H1 (cell line): ENCODE results near the gene ZNF575. TPM values are rescaled to one million over a fixed set of nuclear protein-coding genes. Genes with fewer than 3 reads are reported as not detected.

ENCODE experiments used
- CTCF ChIA-PET: fragments of 300-600 bp; sonication (Branson Sonifier 250); formaldehyde crosslinking; loops from one replicate; lab custom pipeline; 2021; ENCODE audit not compliant: partially characterized antibody; lab: Charles Lee
- POLR2A ChIA-PET: fragments of 300-600 bp; sonication (Branson Sonifier 250); formaldehyde crosslinking; loops from one replicate; lab custom pipeline; 2021; ENCODE audit warnings: inconsistent platforms; ENCODE audit not compliant: partially characterized antibody; lab: Charles Lee
- DNase-seq, 2 experiments: peaks; one replicate each; pipeline versions ENCODE4 v3.0.0 to v3.0.0-alpha.2; 2010 to 2022; ENCODE audit warnings: low spot score in 2 of 2, low read depth in 1 of 2, mixed read lengths in 1 of 2
- FAIRE-seq: peaks from 2 replicates; lab custom pipeline; 2011; peaks lifted over from hg19 to GRCh38; lab: Jason Lieb, UNC
- H2AFZ ChIP-seq: 2 replicates; pipeline ENCODE4 v1.8.1; 2012; ENCODE audit warnings: low read length, inconsistent platforms
- H2AK5ac ChIP-seq: 2 replicates; pipeline ENCODE4 v1.6.1; 2013; ENCODE audit warnings: low read depth, low read length
- H2BK120ac ChIP-seq: replicated peaks from 2 replicates; pipeline ENCODE3; 2013; ENCODE audit warnings: low read depth, low read length, inconsistent platforms
- H2BK12ac ChIP-seq: 2 replicates; pipeline ENCODE4 v1.6.1; 2013; ENCODE audit warnings: low read depth, low read length
- H2BK15ac ChIP-seq: 2 replicates; pipeline ENCODE4 v1.6.1; 2013; ENCODE audit warnings: low read length
- H2BK20ac ChIP-seq: 2 replicates; pipeline ENCODE4 v1.6.1; 2013; ENCODE audit warnings: low read length
- H2BK5ac ChIP-seq: 2 replicates; pipeline ENCODE4 v1.6.1; 2013; ENCODE audit warnings: low read depth, low read length
- H3K14ac ChIP-seq: 2 replicates; pipeline ENCODE4 v1.6.1; 2013; ENCODE audit warnings: inconsistent platforms; ENCODE audit not compliant: insufficient read length
- H3K18ac ChIP-seq: 2 replicates; pipeline ENCODE4 v1.6.1; 2013; ENCODE audit warnings: low read length; ENCODE audit errors: extremely low read depth
- H3K23ac ChIP-seq: 2 replicates; pipeline ENCODE4 v1.6.1; 2013; ENCODE audit warnings: inconsistent platforms; ENCODE audit not compliant: insufficient read length
- H3K23me2 ChIP-seq: 2 replicates; pipeline ENCODE4 v1.6.1; 2013; ENCODE audit warnings: low read depth, low read length
- H3K27ac ChIP-seq: 2 replicates; pipeline ENCODE4 v1.6.1; 2011; ENCODE audit warnings: low read depth, low read length, inconsistent platforms
- H3K27me3 ChIP-seq, 4 experiments: replicated peaks in 1 of 4; 1 replicate in 1 of 4; 2 replicates in 3 of 4; pipeline versions ENCODE4 v1.6.1 to v1.8.1; 2011 to 2013; ENCODE audit warnings: low read length in 3 of 4, mild to moderate bottlenecking in 3 of 4, inconsistent platforms in 2 of 4, mixed read lengths in 2 of 4, moderate library complexity in 1 of 4; ENCODE audit not compliant: control insufficient read depth in 3 of 4, insufficient read depth in 3 of 4; ENCODE audit errors: extremely low read depth in 1 of 4
- H3K36me3 ChIP-seq, 4 experiments: 2 replicates each; pipeline versions ENCODE4 v1.6.1 to v1.8.1; 2011 to 2013; ENCODE audit warnings: mild to moderate bottlenecking in 4 of 4, low read length in 3 of 4, moderate library complexity in 2 of 4, control low read depth in 1 of 4, inconsistent platforms in 1 of 4; ENCODE audit not compliant: insufficient read depth in 4 of 4, control insufficient read depth in 2 of 4
- H3K4ac ChIP-seq: replicated peaks from 2 replicates; pipeline ENCODE3; 2013; ENCODE audit warnings: low read length, low read depth, mixed read lengths, inconsistent platforms; ENCODE audit not compliant: insufficient read length
- H3K4me1 ChIP-seq, 4 experiments: replicated peaks in 1 of 4; 1 replicate in 1 of 4; 2 replicates in 3 of 4; pipeline versions ENCODE4 v1.6.1 to v1.8.1; 2011 to 2013; ENCODE audit warnings: low read length in 3 of 4, inconsistent platforms in 2 of 4, mixed read lengths in 1 of 4; ENCODE audit not compliant: insufficient read depth in 4 of 4, control insufficient read depth in 3 of 4
- H3K4me2 ChIP-seq, 2 experiments: 2 replicates each; pipeline versions ENCODE4 v1.6.1 to v1.8.1; 2011 to 2013; ENCODE audit warnings: low read depth in 2 of 2, low read length in 2 of 2, control low read depth in 1 of 2, inconsistent platforms in 1 of 2, mild to moderate bottlenecking in 1 of 2; ENCODE audit not compliant: insufficient read depth in 1 of 2
- H3K4me3 ChIP-seq, 4 experiments: fragments of 200-600, 300-600 bp in 1 of 4; sonication (generic), shearing (Covaris generic), sonication (Bioruptor Twin) in 1 of 4; 2 replicates each; pipeline versions ENCODE4 v1.5.1 to v1.8.1; 2011 to 2016; ENCODE audit warnings: low read length in 4 of 4, low read depth in 3 of 4, control low read depth in 2 of 4, inconsistent platforms in 2 of 4, mild to moderate bottlenecking in 2 of 4, mixed read lengths in 1 of 4, moderate library complexity in 1 of 4; ENCODE audit not compliant: insufficient read depth in 2 of 4; ENCODE audit errors: extremely low read depth in 1 of 4
- H3K56ac ChIP-seq: replicated peaks from 2 replicates; pipeline ENCODE3; 2013; ENCODE audit warnings: low read depth, mild to moderate bottlenecking, mixed read lengths, low read length, inconsistent platforms; ENCODE audit not compliant: insufficient read length
- H3K79me1 ChIP-seq: 2 replicates; pipeline ENCODE4 v1.6.1; 2013; ENCODE audit warnings: low read depth, low read length, control low read depth
- H3K79me2 ChIP-seq, 2 experiments: 2 replicates each; pipeline versions ENCODE4 v1.6.1 to v1.8.1; 2012 to 2013; ENCODE audit warnings: low read length in 2 of 2, mild to moderate bottlenecking in 2 of 2, inconsistent platforms in 1 of 2; ENCODE audit not compliant: insufficient read depth in 2 of 2, control insufficient read depth in 1 of 2
- H3K9ac ChIP-seq, 4 experiments: replicated peaks in 1 of 4; 1 replicate in 1 of 4; 2 replicates in 3 of 4; pipeline versions ENCODE4 v1.6.1 to v1.8.1; 2011 to 2013; ENCODE audit warnings: low read depth in 3 of 4, low read length in 3 of 4, control low read depth in 2 of 4, mild to moderate bottlenecking in 2 of 4, moderate library complexity in 2 of 4, inconsistent platforms in 1 of 4; ENCODE audit errors: extremely low read depth in 1 of 4
- H3K9me3 ChIP-seq, 2 experiments: 2 replicates each; pipeline versions ENCODE4 v1.6.1 to v1.8.1; 2012 to 2013; ENCODE audit warnings: mild to moderate bottlenecking in 2 of 2, moderate library complexity in 2 of 2, control low read depth in 1 of 2, inconsistent platforms in 1 of 2, low read depth in 1 of 2, low read length in 1 of 2, mixed read lengths in 1 of 2; ENCODE audit not compliant: insufficient read depth in 2 of 2
- H4K20me1 ChIP-seq, 2 experiments: replicated peaks in 1 of 2; 2 replicates each; pipeline versions ENCODE3 to v1.8.1; 2011 to 2013; ENCODE audit warnings: inconsistent platforms in 2 of 2, low read length in 2 of 2, mild to moderate bottlenecking in 1 of 2; ENCODE audit not compliant: insufficient read depth in 2 of 2, control insufficient read depth in 1 of 2
- H4K5ac ChIP-seq: 2 replicates; pipeline ENCODE4 v1.6.1; 2013; ENCODE audit warnings: low read length, low read depth, mixed read lengths, inconsistent platforms; ENCODE audit not compliant: insufficient read length
- H4K8ac ChIP-seq: 2 replicates; pipeline ENCODE4 v1.8.0; 2013; ENCODE audit warnings: mild to moderate bottlenecking, moderate library complexity, low read length, inconsistent platforms; ENCODE audit not compliant: insufficient read depth; ENCODE audit errors: extremely low read depth
- H4K91ac ChIP-seq: replicated peaks from 2 replicates; pipeline ENCODE3; 2013; ENCODE audit warnings: low read length, mixed read lengths, inconsistent platforms; ENCODE audit not compliant: insufficient read length
- BCL11A ChIP-seq, 2 experiments: IDR thresholded peaks; one replicate each; pipeline ENCODE4 v1.6.1; 2011; ENCODE audit warnings: low read depth in 2 of 2, low read length in 2 of 2, mild to moderate bottlenecking in 2 of 2
- CTBP2 ChIP-seq: IDR thresholded peaks from 2 replicates; pipeline ENCODE4 v1.7.0; 2011; ENCODE audit warnings: borderline replicate concordance, mild to moderate bottlenecking, moderate library complexity, mixed read lengths, low read length; ENCODE audit not compliant: insufficient read depth, insufficient read length
- HDAC6 ChIP-seq: IDR thresholded peaks from one replicate; pipeline ENCODE4 v1.7.1; 2012; ENCODE audit warnings: low read depth, mild to moderate bottlenecking, inconsistent platforms, low read length, moderate library complexity
- POLR2AphosphoS5 ChIP-seq: IDR thresholded peaks from 2 replicates; pipeline ENCODE4 v1.6.1; 2011; ENCODE audit warnings: low read depth, low read length
- RAD21 ChIP-seq, 2 experiments: IDR thresholded peaks in 1 of 2; conservative IDR thresholded peaks in 1 of 2; 2 replicates each; pipeline ENCODE4 v1.6.1; 2011; ENCODE audit warnings: low read depth in 2 of 2, low read length in 2 of 2, improper control_type of control experiment in 1 of 2, inconsistent platforms in 1 of 2, mild to moderate bottlenecking in 1 of 2, moderate library complexity in 1 of 2
- SIN3A ChIP-seq, 2 experiments: IDR thresholded peaks in 1 of 2; conservative IDR thresholded peaks in 1 of 2; 2 replicates each; pipeline ENCODE4 v1.6.1; 2011 to 2012; ENCODE audit warnings: low read length in 2 of 2, improper control_type of control experiment in 1 of 2, low read depth in 1 of 2, mild to moderate bottlenecking in 1 of 2
- SIX5 ChIP-seq: IDR thresholded peaks from 2 replicates; pipeline ENCODE4 v1.6.1; 2011; ENCODE audit warnings: mild to moderate bottlenecking, low read depth, low read length
- SRF ChIP-seq: IDR thresholded peaks from 2 replicates; pipeline ENCODE4 v1.6.1; 2011; ENCODE audit warnings: mild to moderate bottlenecking, low read depth, low read length, moderate library complexity
- TEAD4 ChIP-seq: IDR thresholded peaks from 2 replicates; pipeline ENCODE4 v1.6.1; 2012; ENCODE audit warnings: low read depth, low read length, inconsistent platforms, mixed read lengths
- polyA plus RNA-seq, 7 experiments: library from polyadenylated mRNA; depleted of rRNA in 3 of 7; stranded (reverse) in 5 of 7; unstranded in 2 of 7; fragments of >200 nt in 5 of 7; fragments of 200-250 nt in 2 of 7; gene quantifications; 1 replicate in 5 of 7; 2 replicates in 1 of 7; 4 replicates in 1 of 7; pipeline versions ENCODE4 v1.2.1 to v1.2.3, GENCODE V29; 2011 to 2013; ENCODE audit warnings: missing spikeins in 2 of 7, mixed read lengths in 2 of 7
- total RNA-seq: library from RNA; stranded (reverse); fragmentation: NEBNext Ultra II Directional; extraction: Animal tissue kit (Norgen Biotek cat#: 25700); gene quantifications from 2 replicates; pipeline ENCODE4 v1.2.1, GENCODE V29; 2021

The ZNF575 gene
- total and polyA plus RNA-seq, 2 of the 8 experiments (the other 6 are each of a cell fraction or from before 2014, with no cell fraction given) = 0.05 TPM; not detected in 1

DNA sequence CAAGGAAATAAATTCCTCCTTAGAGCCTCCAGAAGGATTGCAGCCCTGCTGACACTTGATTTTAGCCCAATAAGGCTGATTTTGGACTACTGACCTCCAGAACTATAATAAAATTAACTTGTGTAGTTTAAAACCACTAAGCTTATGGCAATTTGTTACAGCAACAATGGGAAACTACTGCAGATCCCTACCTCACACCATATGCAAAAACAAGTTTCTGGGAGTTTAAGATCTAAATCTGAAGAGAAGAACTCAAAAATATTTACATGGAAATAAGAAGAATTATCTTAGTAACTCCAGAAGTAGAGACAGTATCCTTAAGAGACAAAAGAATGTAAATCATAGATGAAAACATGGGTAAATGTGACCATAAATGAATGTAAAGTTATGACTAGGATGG is 5.9 kb downstream of the ZNF575 start:
- Histone ChIP-seq H3K4me2 (no peak overlapping the region), H3K4me1 (peaks cover 0 to 10% (median 4%) of the 10 kb centered on the region in 4 experiments; a peak in 6 of 7 replicates), H3K79me1 (no peaks in the 10 kb centered on the region), H4K5ac (no peak overlapping the region), H3K23me2 (0 out of 2 replicates have a peak, but pooled peaks cover 4% of the 10 kb centered on the region), H3K79me2 (no peaks in the 10 kb centered on the region), H2BK15ac (no peak overlapping the region), H3K14ac (no peak overlapping the region), H4K91ac (no peak overlapping the region), H2AFZ (no peak overlapping the region), H4K20me1 (no peaks in the 10 kb centered on the region), H3K36me3 (peaks cover 8 to 58% (median 35%) of the 10 kb centered on the region in 4 experiments; a peak in 7 of 8 replicates), H3K9ac (no peak overlapping the region), H3K9me3 (peaks cover 0 to 7% of the 10 kb centered on the region in 2 experiments; a peak in 1 of 4 replicates), H3K56ac (no peak overlapping the region), H2BK12ac (no peak overlapping the region), H3K4ac (no peak overlapping the region), H3K18ac (no peak overlapping the region), H2BK5ac (no peak overlapping the region), H3K27ac (no peak overlapping the region), H4K8ac (no peak overlapping the region), H2BK20ac (no peak overlapping the region), H3K23ac (no peak overlapping the region), H2AK5ac (no peak overlapping the region), H3K27me3 (no peaks in the 10 kb centered on the region; a peak in 1 of 7 replicates), H2BK120ac (no peak overlapping the region), H3K4me3 (no peak overlapping the region)
- TF ChIP-seq SIX5 = no peak
- TF ChIP-seq SIN3A (conservative IDR thresholded peaks at IDR 0.05 in 1 of 2, IDR thresholded peaks at IDR 0.05 in 1 of 2; ENCODE audit: low read depth in 1 of 2, low read length in 2 of 2) = no peak
- no peak for TF ChIP-seq POLR2AphosphoS5
- TF ChIP-seq SRF = no peak
- no peak for TF ChIP-seq CTBP2
- no peak for TF ChIP-seq BCL11A (IDR thresholded peaks at IDR 0.05; ENCODE audit: low read depth in 2 of 2, low read length in 2 of 2)
- no peak for TF ChIP-seq HDAC6
- no peak for TF ChIP-seq TEAD4
- no peak for TF ChIP-seq RAD21 (IDR thresholded peaks at IDR 0.05 in 1 of 2, conservative IDR thresholded peaks at IDR 0.05 in 1 of 2; ENCODE audit: low read depth in 2 of 2, low read length in 2 of 2)
- ChIA-PET POLR2A (no interaction called here), CTCF (interaction anchor here (1.0 to 8.0 kb wide), 3 partner anchors 16 to 113 kb away, joined by 3 to 122 read pairs (median 62); no protein-coding TSS in a partner anchor)
- DNase-seq = no peak
- no peak for FAIRE-seq
